ENCODE results near the gene SLC17A2. TPM values are rescaled to one million over a fixed set of nuclear protein-coding genes. Genes with fewer than 3 reads are reported as not detected.
A peak's percentile ranks its signal among the peaks of the same experiment; 100 is the strongest.

SLC17A2 gene
- polyA plus RNA-seq, 1 donor = not detected

- no peak for DNase-seq
Measured at GRCh38 chr6:25918083-25918683, 12.3 kb downstream of the SLC17A2 start.

- no peak for DNase-seq
Measured at GRCh38 chr6:25916789-25917490, 13.6 kb downstream of the SLC17A2 start.

- DNase-seq = no peak
Measured at GRCh38 chr6:25916330-25916729, 14.2 kb downstream of the SLC17A2 start.

- DNase-seq = no peak
Measured at GRCh38 chr6:25913741-25914140, 16.8 kb downstream of the SLC17A2 start.

- no peak for DNase-seq
Measured at GRCh38 chr6:25911351-25911750, 19.1 kb downstream of the SLC17A2 start.

- no peak for DNase-seq
Measured at GRCh38 chr6:25907475-25908014, 22.9 kb downstream of the SLC17A2 start.

GRCh38 chr6:25903467-25904099, 26.9 kb downstream of the SLC17A2 start:
- DNase-seq = no peak

GRCh38 chr6:25902071-25902470, 28.4 kb downstream of the SLC17A2 start:
- no peak for DNase-seq

- no peak for DNase-seq
Measured at GRCh38 chr6:25900843-25901242, 29.6 kb downstream of the SLC17A2 start.

- DNase-seq = no peak
Measured at GRCh38 chr6:25899580-25900408, 30.7 kb downstream of the SLC17A2 start.

- DNase-seq = no peak
Measured at GRCh38 chr6:25899123-25899522, 31.4 kb downstream of the SLC17A2 start.

GRCh38 chr6:25898289-25898977, 32.1 kb downstream of the SLC17A2 start:
- DNase-seq = no peak

GRCh38 chr6:25896252-25896651, 34.2 kb downstream of the SLC17A2 start:
- no peak for DNase-seq

GRCh38 chr6:25895771-25896170, 34.7 kb downstream of the SLC17A2 start:
- no peak for DNase-seq

- no peak for DNase-seq
Measured at GRCh38 chr6:25893778-25894177, 36.7 kb downstream of the SLC17A2 start.

GRCh38 chr6:25892877-25893276, 37.6 kb downstream of the SLC17A2 start:
- no peak for DNase-seq

GRCh38 chr6:25889877-25890853, 40.3 kb downstream of the SLC17A2 start:
- peak; percentile 23 for DNase-seq

- no peak for DNase-seq
Measured at GRCh38 chr6:25888626-25889025, 41.9 kb downstream of the SLC17A2 start.

- no peak for DNase-seq
Measured at GRCh38 chr6:25886066-25886465, 44.4 kb downstream of the SLC17A2 start.

GRCh38 chr6:25883991-25884390, 46.5 kb downstream of the SLC17A2 start:
- DNase-seq = no peak

GRCh38 chr6:25883536-25883935, 47.0 kb downstream of the SLC17A2 start:
- no peak for DNase-seq

Measured in hindlimb muscle (tissue), 1 donor.